ENCODE data around the gene PLCB4.
"Not testable (repeated sequence)": the region's sequence is repeated elsewhere in the genome, so short reads cannot be mapped to it uniquely, and the experiment has no call there.

Gene PLCB4

DNA sequence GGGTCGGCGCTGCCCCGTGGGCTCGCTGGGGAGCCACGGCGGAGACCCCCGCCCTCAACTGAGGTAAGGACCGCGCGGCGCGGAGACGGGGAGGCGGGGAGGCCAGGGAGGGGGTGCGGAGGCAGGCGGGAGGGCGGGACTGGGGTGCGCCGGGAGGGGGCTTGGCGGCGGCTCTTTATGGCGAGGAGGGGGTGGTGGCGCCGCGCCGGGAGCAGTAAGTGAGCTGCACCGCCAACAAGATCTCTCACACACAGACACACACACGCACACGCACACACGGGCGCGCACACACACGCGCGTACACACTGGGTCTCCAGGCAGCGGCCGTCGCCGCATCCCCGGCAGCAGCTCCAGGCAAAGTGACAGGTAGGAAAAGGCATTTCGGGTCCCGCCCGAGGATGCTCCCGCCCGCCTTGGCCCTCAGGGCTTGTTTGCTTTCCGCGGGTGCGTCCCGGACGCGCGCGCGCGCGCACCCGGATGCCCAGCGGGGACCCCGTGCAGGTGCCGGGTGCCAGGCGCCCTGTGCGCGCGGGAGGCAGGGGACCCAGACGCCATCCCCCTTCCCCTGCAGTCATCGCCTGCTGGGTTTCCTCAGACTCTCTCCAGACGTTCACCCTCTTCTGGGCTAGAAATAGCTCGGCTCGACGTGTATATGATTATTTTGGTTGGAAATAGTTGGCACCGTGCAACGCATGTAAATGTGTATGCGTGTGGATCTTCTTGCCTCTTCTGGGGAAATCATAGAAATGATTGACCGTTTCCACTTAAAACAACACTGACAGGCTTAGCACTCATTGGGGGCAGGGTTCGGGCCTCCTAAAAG lies at the start of gene PLCB4:
Gene PLCB4, plus strand, starts transcription at position 247 of the 823 bp plus-strand sequence. CDS start 238,728 bp downstream, outside the sequence.
- no peak for DNase-seq (ENCODE audit: low read depth in 2 of 2)

DNA sequence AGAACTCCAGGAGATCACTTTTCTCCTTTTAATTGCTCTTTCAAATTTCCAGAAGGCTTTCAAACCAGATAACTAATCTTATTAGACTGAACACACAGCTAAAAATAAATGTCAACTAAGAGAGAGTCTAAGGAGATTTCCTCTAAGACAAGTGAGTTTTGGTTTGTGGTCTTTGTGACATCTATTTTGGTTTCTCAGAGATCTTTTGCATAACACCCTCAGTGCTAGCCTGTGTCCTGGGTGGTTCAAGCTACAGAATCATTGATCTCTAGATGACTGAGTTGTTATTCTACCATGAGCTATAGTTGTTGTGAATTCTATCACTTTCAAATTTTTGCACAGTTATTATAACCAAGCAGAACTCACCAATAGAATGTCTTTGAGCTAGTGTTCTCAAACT lies 49.1 kb upstream of the PLCB4 start:
- DNase-seq (ENCODE audit: low read depth in 2 of 2), result no peak

DNA sequence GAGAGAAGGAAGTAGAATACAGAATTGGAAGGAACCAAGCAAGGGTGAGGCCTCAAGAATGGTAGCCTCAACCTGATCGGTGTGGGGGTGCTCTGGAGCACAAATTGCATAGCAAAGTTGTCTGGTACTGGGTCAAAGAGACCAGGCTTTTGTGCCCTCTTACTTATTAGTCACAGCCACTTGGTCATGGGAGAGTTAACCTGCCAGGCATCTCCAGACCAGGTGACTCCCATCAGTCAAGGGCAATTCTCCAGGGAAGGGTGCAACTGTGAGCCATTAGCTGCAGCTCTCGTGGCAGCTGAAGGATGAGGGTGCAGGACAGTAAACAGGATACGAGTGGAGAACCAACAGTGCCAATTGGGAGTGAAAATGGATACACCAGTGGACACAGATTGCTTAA lies 47.7 kb upstream of the PLCB4 start:
- no peak for DNase-seq (ENCODE audit: low read depth in 2 of 2)

DNA sequence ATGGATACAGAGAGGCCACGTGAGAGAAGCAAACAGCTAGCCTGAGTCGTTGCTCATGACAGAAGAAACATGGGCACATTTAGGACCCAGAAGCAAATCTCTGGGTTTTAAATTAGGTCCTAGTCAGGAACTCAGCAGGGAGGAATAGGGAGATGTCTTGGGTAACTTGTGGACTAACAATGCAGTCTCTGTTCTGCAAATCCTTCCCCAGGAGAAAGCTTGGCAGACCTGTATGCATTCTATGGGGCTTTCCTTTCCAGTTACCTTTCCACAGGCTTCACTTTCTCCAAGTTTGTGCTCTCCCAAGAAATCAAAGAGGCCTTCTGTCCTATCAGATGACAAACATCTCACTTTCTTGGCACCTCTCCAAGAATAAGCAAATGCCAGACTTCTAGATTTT lies 47.2 kb upstream of the PLCB4 start:
- DNase-seq (ENCODE audit: low read depth in 2 of 2), result no peak

DNA sequence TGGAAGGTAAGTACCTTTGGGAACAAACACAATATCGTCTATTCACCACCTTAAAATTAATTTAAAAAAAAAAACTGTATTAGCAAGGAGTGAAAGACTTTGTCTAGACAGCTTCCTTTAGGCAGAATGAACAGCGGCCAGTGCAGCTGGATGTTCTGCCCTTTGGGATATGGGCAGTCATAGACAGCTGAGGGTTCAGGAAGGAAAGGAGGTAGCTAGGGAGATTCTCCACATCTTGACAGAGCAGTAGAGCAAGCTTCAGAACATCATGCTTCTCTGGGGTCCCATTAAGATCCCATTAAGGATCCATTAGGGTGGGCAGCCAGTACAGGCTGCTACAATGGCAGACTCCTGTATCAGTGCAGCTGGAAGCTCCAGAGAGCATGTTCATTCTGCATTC lies 46.5 kb upstream of the PLCB4 start:
- DNase-seq (ENCODE audit: low read depth in 2 of 2), result no peak

DNA sequence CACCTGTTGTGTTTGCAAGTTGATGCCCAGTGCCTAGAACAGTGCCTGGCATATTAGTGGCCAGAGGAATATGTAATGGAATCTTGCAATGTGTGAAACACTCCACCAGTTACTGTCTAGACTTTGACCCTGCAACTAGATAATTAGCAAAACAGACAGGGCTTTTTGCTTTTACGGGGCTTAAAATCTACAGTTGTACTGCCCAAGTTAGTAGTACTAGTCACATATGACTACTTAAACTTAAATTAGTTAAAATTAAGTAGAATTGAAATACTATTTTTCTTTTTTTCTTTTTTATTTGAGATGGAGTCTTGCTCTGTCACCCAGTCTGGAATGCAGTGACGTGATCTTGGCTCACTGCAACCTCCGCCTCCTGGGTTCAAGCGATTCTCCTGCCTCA lies 44.3 kb upstream of the PLCB4 start:
- DNase-seq (ENCODE audit: low read depth in 2 of 2), result no peak

DNA sequence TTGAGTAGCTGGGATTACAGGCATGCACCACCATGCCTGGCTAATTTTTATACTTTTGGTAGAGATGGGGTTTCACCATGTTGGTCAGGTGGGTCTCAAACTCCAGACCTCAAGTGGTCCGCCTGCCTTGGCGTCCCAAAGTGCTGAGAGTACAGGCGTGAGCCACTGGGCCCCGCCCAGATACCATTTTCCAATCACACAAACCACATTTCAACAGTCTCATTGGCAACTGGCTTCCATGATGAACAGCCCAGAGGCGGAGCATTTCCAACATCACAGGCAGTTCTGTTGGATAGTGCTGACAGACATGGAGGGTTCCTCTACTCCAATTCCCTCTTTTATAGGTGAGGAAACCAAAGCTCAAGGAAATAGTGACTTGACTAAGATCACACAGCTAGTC lies 43.9 kb upstream of the PLCB4 start:
- DNase-seq (ENCODE audit: low read depth in 2 of 2), result no peak

DNA sequence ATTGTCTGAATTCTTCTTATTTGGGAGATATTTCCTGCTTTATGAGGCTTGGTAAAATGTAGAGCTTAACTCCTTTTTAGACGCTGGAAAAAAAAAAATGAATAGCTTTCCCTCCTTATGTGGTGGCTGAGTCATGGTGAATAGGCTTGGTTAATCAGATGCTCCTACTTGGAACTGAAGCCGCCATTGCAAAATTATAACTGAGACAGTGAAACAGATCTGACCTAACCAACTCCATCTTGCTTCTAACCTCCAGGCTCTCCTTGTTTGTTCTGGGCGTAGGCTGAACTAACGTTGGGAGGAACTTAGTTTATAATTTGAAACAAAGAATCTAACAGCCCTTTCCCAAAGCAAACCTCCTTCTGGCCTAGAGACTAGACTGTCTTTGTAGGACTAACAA lies 43.2 kb upstream of the PLCB4 start:
- DNase-seq (ENCODE audit: low read depth in 2 of 2), result no peak

DNA sequence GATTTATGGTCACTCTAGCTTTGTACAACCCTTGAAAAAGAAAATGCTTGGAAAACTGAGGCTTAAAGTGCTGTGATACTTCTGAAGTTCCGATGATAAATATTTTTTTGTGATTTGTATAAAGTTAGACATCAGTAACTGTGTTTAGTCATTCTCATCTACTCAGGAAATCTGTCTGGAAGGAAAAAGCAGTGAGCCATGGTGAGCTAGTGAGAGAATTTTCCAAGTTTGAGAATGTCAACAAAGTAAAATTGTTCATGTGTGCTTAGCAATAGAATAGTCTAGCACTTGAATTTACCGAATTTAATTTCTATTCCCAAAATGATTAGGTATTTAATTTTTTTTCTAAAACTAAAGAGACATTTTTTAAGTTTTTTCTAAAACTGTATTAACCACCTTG lies 41.3 kb upstream of the PLCB4 start:
- no peak for DNase-seq (ENCODE audit: low read depth in 2 of 2)

DNA sequence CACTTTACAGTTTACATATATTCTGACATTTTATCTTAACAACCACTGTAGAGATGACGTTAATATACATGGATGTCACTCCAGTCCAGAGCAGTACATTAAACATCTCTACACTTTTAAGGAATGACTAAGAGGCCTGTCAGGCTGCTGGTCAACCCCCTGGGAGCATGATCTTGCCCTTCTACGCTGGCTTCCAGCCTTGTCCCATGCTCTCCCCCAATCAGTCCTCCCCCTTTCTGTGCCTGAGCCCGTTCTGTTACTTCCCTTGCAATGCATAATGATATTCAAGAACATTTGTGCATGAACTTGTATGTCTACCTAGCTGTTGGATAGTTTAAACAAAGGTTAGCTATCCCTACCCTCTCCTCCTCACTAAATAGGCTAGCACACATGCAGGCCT lies 40.5 kb upstream of the PLCB4 start:
- no peak for DNase-seq (ENCODE audit: low read depth in 2 of 2)

DNA sequence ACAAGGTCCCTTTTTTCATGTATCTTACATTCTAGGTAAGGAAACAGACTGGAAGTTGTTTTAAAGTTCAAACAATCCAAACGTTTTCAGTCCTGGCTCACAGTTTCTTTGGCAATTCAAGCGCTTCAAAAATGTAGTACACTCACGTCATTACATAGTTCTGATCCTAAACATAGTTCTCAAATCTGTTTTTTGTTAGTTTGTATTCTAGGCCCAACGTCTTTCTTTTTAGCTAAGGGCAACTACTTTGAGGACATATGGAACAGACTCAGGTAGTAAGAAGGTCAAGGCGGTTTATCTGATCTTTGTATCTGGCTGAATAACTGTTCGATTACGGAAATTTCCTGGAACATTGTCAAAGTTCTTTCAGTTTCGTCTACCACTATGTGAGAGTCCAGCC lies 36.9 kb upstream of the PLCB4 start:
- no peak for DNase-seq (ENCODE audit: low read depth in 2 of 2)

DNA sequence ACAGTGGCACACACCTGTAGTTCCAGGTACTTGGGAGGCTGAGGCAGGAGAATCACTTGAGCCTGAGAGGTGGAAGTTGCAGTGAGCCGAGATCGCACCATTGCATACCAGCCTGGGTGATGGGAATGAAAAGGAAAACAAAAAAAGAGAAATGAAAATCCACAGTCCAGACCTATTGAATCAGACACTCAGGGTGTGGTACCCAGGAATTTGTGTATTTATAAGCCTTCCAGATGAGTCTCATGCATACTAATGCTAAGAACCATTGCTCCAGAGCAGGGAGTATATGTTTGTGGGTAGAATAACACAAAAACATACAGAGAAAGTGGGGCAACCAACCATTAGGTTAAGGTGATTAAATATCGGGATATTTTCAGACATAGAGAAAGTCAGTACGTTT lies 36.1 kb upstream of the PLCB4 start:
- no peak for DNase-seq (ENCODE audit: low read depth in 2 of 2)

DNA sequence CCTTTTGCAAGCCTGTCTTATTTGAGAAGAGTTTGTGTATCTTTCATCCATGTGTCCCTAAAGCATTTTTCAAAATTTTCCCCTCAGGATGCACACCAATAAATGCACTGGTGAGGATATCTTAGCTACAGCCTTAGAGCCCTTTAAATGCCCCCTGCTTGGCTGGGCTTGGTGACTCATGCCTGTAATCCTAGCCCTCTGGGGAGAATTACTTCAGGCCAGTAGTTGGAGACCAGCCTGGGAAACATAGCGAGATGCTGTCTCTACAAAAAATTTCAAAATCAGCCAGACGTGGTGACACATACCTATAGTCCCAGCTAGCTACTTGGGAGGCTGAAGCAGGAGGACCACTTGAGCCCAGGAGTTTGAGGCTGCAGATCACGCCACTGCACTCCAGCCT lies 33.8 kb upstream of the PLCB4 start:
- DNase-seq (ENCODE audit: low read depth in 2 of 2), result no peak

DNA sequence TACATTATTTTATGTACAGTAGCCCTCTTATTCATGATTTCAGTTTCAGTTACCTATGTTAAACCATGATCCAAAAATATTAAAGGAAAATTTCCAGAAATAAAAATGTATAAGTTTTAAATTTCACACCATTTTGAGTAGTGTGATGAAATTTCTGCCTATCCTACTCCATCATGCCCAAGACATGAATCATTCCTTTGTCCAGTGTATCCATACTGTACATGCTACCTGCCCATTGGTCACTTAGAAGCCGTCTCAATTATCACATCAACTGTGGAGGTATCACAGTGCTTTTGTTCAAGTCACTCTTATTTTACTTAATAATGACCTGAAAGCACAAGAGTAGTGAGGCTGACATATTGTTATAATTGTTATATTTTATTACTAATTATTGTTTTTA lies 32.3 kb upstream of the PLCB4 start:
- no peak for DNase-seq (ENCODE audit: low read depth in 2 of 2)

DNA sequence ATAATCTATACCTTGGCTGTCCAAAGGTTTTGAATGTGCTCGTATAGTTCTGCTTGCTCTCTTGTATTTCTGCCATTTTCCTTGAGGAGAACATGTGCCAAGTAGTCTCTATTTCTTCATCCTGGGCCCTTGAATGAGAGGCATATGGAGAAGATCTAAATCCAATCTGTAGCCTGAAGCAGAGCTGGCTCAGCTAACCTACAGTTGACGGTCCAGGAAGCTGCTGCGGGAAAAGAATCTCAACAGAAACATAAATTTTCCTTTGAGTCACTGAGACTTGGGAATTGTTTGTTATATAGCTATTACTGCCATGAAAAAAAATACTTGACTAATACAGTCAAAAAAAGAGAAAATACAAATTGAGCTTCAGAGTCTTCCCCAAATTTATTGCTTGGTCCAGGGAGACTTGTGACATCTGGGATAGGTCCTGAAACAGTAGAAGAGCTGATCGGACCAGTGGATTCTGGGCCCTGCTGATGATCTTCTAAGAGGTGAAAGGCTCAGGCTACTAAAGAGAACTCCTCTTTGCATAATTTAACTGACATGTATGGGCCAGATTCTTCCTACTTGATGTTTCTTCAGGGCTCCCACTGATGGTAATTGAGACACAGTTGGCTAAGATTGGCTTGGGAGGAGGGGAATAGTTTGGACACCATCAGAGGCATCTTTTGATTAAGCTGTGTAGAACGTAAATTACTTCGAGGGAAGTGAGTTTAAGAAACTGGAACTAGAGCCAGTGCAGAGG lies 29.9 kb upstream of the PLCB4 start:
- DNase-seq (ENCODE audit: low read depth in 2 of 2), result no peak

DNA sequence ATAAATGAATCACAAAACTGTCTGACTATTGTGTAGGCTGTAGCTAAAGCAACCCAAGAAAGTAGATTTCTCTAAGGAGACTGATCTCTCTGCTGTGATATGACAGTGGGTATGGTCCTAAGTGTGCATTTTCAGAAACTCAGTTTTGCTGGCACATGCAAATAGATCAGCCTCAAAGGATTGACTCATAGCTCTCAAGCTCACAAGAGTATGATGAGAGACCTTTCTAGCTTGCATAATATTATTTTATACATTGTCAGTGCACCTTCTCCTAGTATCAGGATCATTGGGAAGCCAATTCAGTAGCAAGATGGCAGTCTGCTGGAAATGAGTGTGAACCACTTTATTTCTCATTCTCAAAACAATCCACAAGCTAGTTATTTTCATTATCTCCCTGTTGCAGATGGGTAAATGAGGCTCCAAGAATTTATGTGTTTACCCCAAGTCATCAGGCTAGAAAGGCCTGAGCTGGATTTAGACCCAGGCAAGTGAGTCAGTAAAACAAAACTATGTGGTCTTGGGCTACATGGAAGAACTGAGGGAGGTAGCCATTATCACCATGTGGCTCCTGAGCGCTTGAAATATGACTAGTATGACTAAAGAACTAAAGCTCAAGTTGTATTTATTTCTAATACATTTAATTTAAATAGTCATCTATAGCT lies 27.9 kb upstream of the PLCB4 start:
- no peak for DNase-seq (ENCODE audit: low read depth in 2 of 2)

DNA sequence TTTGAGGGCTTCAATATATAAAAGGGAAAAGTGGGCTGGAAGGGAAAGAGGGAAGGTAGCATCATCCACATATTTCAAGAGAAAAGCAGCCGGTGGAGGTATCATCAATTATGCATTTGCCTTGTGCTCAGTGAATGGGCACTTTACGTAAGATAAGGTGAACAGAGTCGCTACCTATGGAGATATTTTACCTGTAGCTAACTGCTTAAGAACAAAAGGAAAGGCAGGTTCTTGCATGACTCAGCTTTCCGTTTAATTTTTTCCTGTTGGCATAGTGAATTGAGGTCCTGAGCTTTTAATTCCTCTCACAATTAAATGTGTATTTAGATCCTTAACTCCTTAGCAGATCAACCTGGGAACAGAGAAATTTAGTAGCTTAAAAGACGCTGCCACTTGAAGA lies 25.5 kb upstream of the PLCB4 start:
- DNase-seq (ENCODE audit: low read depth in 2 of 2), result no peak

DNA sequence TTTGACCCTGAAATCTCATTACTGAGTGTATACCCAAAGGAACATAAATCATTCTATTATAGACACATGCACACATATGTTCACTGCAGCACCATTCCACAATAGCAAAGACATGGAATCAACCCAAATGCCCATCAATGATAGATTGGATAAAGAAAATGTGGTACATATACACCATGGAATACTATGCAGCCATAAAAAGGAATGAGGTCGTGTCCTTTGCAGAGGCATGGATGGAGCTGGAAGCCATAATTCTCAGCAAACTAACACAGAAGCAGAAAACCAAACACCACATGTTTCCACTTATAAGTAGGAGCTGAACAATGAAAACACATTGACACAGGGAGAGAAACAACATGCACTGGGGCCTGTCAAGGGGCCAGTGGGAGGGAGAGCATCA lies 21.0 kb upstream of the PLCB4 start:
- DNase-seq (ENCODE audit: low read depth in 2 of 2), result not testable (repeated sequence)

DNA sequence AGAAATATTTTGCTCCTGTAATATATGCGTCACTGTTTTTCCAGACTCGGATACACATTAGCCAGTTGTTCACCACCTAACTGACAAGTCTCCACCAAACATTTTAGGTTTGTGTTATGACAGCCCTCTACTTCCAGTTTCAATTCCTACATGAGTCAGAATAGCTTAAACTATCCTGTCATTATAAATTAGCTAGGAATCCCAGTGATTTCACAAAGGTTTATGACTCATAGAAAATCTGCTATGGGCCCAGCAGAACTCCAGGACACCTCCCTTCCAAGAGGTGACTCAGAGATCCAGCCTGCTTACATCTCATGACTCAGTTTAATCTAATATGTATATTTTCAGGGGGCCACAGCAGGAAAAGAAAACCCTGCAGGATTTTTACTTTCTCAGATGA lies 17.4 kb upstream of the PLCB4 start:
- no peak for DNase-seq (ENCODE audit: low read depth in 2 of 2)

DNA sequence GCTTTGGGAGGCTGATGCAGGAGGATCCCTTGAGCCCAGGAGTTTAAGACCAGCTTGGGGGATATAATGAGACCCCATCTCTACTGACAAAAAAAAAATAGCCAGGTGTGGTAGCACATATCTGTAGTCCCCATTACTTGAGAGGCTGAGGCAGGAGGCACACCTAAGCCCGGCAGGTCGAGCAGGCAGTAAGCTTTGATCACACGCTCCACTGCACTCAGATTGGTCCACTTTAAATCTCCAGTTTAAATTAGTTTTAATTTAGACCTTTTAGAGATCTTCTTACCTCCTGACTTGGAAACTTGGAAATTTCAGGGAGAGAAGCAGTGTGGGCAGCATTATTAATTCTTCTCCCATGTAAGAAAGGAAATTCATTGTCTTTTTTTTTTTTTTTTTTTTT lies 16.8 kb upstream of the PLCB4 start:
- no peak for DNase-seq (ENCODE audit: low read depth in 2 of 2)

DNA sequence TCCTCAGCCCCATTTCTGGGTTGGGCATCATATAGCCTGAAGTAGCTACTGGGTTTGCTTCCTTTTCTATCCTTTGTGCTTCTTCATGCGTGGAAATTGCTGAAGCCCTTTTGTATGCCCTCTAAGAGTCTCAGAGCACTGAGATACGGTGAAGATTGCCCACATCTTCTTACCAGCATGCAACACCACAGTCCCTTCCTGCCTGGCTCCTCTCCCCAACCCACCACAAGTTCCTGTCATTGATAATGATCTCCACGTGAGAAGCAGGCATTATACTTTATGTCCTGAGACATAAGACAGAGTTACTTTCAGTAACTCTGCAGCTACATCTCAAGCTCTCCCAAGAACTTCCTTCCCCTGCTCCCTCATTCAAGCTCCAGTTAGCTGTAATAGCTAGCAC lies 15.8 kb upstream of the PLCB4 start:
- DNase-seq (ENCODE audit: low read depth in 2 of 2), result no peak

DNA sequence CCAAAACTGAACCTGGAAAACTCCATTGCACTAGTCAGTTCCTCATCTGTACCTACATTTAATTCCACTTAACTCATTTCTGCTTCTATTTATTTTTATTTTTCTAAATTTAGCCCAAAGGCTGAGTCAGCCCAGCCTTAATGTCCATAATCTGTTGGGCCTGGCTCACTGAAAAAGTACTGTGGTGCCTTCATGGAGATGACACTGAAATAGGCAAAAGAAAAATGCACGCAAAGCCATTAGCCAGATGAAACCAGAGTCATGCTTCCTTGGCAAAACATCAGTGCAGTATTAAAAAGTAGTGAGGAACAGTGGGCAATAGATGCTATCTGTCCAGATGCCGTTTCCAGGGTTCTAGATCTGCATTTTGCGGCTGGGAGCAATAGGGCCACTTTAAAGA lies 14.7 kb upstream of the PLCB4 start:
- no peak for DNase-seq (ENCODE audit: low read depth in 2 of 2)

DNA sequence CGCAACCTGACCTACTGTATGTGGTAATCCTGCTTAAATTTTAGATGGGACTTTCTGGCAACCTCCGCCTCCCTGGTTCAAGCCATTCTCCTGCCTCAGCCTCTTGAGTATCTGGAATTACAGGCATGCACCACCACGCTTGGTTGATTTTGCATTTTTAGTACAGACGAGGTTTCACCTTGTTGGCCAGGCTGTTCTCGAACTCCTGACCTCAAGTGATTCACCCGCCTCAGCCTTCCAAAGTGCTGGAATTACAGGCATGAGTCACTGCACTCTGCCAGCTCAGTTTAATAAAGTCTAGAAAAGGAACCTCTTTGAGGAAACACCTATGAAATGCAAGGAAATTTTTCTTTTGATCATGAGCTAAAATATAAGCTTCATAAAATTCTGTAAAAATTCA lies 9.0 kb upstream of the PLCB4 start:
- DNase-seq (ENCODE audit: low read depth in 2 of 2), result no peak

Measured in stimulated activated CD8-positive, alpha-beta memory T cell treated with anti-CD3 and anti-CD28 coated beads, Interleukin-15, amount 100 ng/mL, for 48 hours (primary cell).